Kasumi-1 (cell line): ENCODE measurements around the gene EGFL6.

Experiments used
- DNase-seq, 2 experiments: peaks; one replicate each; lab custom pipeline; 2025; lab: John Stamatoyannopoulos, UW

The EGFL6 gene

GRCh38 chrX:13569479-13570260, at the start of gene EGFL6:
Gene EGFL6, plus strand, starts transcription at chrX:13569601. Its CDS starts 261 bp downstream, at chrX:13569862.
- no peak for DNase-seq

GRCh38 chrX:13520351-13520750, 49.0 kb upstream of the EGFL6 start:
- no peak for DNase-seq

GRCh38 chrX:13520936-13521335, 48.5 kb upstream of the EGFL6 start:
- DNase-seq: no peak

GRCh38 chrX:13522811-13523210, 46.6 kb upstream of the EGFL6 start:
- DNase-seq: no peak

- DNase-seq: no peak
Measured at GRCh38 chrX:13533726-13534125, 35.7 kb upstream of the EGFL6 start.

- DNase-seq: no peak
Measured at GRCh38 chrX:13535376-13536165, 33.8 kb upstream of the EGFL6 start.

- no peak for DNase-seq
Measured at GRCh38 chrX:13536551-13536950, 32.9 kb upstream of the EGFL6 start.

- no peak for DNase-seq
Measured at GRCh38 chrX:13538414-13538813, 31.0 kb upstream of the EGFL6 start.

- DNase-seq: no peak
Measured at GRCh38 chrX:13540602-13541001, 28.8 kb upstream of the EGFL6 start.

GRCh38 chrX:13545726-13546125, 23.7 kb upstream of the EGFL6 start:
- no peak for DNase-seq

- DNase-seq: no peak
Measured at GRCh38 chrX:13547671-13548070, 21.7 kb upstream of the EGFL6 start.

- DNase-seq: no peak
Measured at GRCh38 chrX:13550346-13550745, 19.1 kb upstream of the EGFL6 start.

GRCh38 chrX:13551610-13552009, 17.8 kb upstream of the EGFL6 start:
- DNase-seq: no peak

- DNase-seq: no peak
Measured at GRCh38 chrX:13552892-13553291, 16.5 kb upstream of the EGFL6 start.

- DNase-seq: peak; percentile 5 to 23
Measured at GRCh38 chrX:13565511-13565910, 3.9 kb upstream of the EGFL6 start.

GRCh38 chrX:13570261-13570605, 832 bp downstream of the EGFL6 start:
- DNase-seq: no peak

- DNase-seq: no peak
Measured at GRCh38 chrX:13571136-13571535, 1.7 kb downstream of the EGFL6 start.

GRCh38 chrX:13574600-13574999, 5.2 kb downstream of the EGFL6 start:
- DNase-seq: no peak

GRCh38 chrX:13579661-13580060, 10.3 kb downstream of the EGFL6 start:
- DNase-seq: peak in 1 of 2 experiments; percentile 7

- DNase-seq: no peak
Measured at GRCh38 chrX:13581554-13581953, 12.2 kb downstream of the EGFL6 start.

GRCh38 chrX:13587786-13588477, 18.5 kb downstream of the EGFL6 start:
- DNase-seq: no peak

GRCh38 chrX:13590207-13590606, 20.8 kb downstream of the EGFL6 start:
- no peak for DNase-seq

GRCh38 chrX:13590914-13591313, 21.5 kb downstream of the EGFL6 start:
- no peak for DNase-seq
